OCI-LY1 (cell line): ENCODE data around the gene NABP2.
A peak's percentile ranks its signal among the peaks of the same experiment; 100 is the strongest.

ENCODE experiments used
- H2AFZ ChIP-seq: fragments of 200-600 bp; sonication (generic), shearing (Covaris generic); 2 replicates; pipeline ENCODE4 v1.6.0; 2014; ENCODE audit warnings: antibody characterized with exemption, mild to moderate bottlenecking, low read length
- H3F3A ChIP-seq: fragments of 200-600 bp; sonication (generic), shearing (Covaris generic); 2 replicates; pipeline ENCODE4 v1.6.0; 2014; ENCODE audit warnings: mild to moderate bottlenecking, antibody characterized with exemption, low read length, moderate library complexity; ENCODE audit not compliant: insufficient read depth
- H3K27ac ChIP-seq: fragments of 200-600 bp; sonication (generic); 2 replicates; pipeline ENCODE4 v1.5.1; 2014; ENCODE audit warnings: low read length, mixed run types, mild to moderate bottlenecking, low read depth; ENCODE audit not compliant: poor library complexity, severe bottlenecking
- H3K27me3 ChIP-seq: fragments of 200-600 bp; sonication (generic); 2 replicates; pipeline ENCODE4 v1.6.0; 2014; ENCODE audit warnings: antibody characterized with exemption, mild to moderate bottlenecking, low read length, moderate library complexity; ENCODE audit not compliant: insufficient read depth
- H3K36me3 ChIP-seq: fragments of 200-600 bp; sonication (generic); 2 replicates; pipeline ENCODE4 v1.6.1; 2014; ENCODE audit warnings: mild to moderate bottlenecking, antibody characterized with exemption, low read length, moderate library complexity, mixed read lengths; ENCODE audit not compliant: insufficient read depth
- H3K4me1 ChIP-seq: fragments of 200-600 bp; sonication (generic); 2 replicates; pipeline ENCODE4 v1.5.1; 2014; ENCODE audit warnings: mild to moderate bottlenecking, low read length, moderate library complexity; ENCODE audit not compliant: insufficient read depth, severe bottlenecking
- H3K4me2 ChIP-seq: fragments of 200-600 bp; sonication (generic), shearing (Covaris generic); 2 replicates; pipeline ENCODE4 v1.6.1; 2014; ENCODE audit warnings: low read length
- H3K4me3 ChIP-seq: fragments of 200-600 bp; sonication (generic); 2 replicates; pipeline ENCODE4 v1.5.1; 2014; ENCODE audit warnings: low read length, low read depth, mild to moderate bottlenecking, mixed read lengths; ENCODE audit not compliant: poor library complexity, severe bottlenecking
- H3K79me2 ChIP-seq: fragments of 200-600 bp; shearing (Covaris generic); 2 replicates; pipeline ENCODE4 v1.6.1; 2016; ENCODE audit warnings: mixed run types, low read length, mixed read lengths; ENCODE audit not compliant: insufficient read depth
- H3K9ac ChIP-seq: fragments of 200-600 bp; sonication (generic), shearing (Covaris generic); 2 replicates; pipeline ENCODE4 v1.6.1; 2014; ENCODE audit warnings: mild to moderate bottlenecking, low read length, mixed read lengths
- H3K9me2 ChIP-seq: fragments of 200-600 bp; sonication (generic), shearing (Covaris generic); 2 replicates; pipeline ENCODE4 v1.6.1; 2014; ENCODE audit warnings: low read depth, mild to moderate bottlenecking, low read length, mixed read lengths
- H3K9me3 ChIP-seq: fragments of 200-600 bp; shearing (Covaris generic); 2 replicates; pipeline ENCODE4 v1.6.1; 2014; ENCODE audit warnings: low read length, mixed read lengths
- H4K20me1 ChIP-seq: fragments of 200-600 bp; sonication (generic), shearing (Covaris generic); 2 replicates; pipeline ENCODE4 v1.6.0; 2016; ENCODE audit warnings: mild to moderate bottlenecking, low read length; ENCODE audit not compliant: insufficient read depth
- EZH2 ChIP-seq: fragments of 200-600 bp; sonication (generic), shearing (Covaris generic); IDR thresholded peaks from 2 replicates; pipeline ENCODE4 v1.8.0; 2017; ENCODE audit warnings: borderline replicate concordance, mixed run types, mild to moderate bottlenecking, antibody characterized with exemption, low read length, moderate library complexity, mixed read lengths
- TF ChIP-seq, protein P1 (sequence below): fragments of 200-600 bp; sonication (generic), shearing (Covaris generic); IDR thresholded peaks from 2 replicates; pipeline ENCODE4 v1.5.1; 2017; ENCODE audit warnings: mild to moderate bottlenecking, antibody characterized with exemption, low read length, moderate library complexity, mixed read lengths

Gene NABP2

DNA sequence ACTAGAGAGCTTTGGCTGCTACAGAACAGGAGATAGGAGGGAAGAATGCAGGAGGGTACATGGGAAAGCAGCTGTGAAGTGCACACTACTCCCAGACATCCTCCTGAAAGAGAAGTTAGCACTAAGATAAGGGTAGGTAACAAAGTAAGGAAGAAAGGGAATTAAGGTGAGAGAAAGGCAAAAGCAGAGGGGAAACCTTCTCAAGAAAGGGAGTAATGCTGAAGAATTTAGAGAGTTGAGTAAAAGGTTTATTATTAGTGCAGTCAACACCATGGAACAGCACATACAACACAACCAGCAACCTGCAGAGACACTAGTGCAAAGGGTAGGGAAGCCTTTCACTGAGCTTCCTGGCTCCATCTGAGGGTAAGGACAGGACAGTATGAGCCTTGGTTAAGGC lies 19.9 kb upstream of the NABP2 start:
- peaks cover 37% of the 10 kb centered on the region for H3K36me3 ChIP-seq
- H3K9ac ChIP-seq = no peak overlapping the region
- no peaks in the 10 kb centered on the region for H3K9me2 ChIP-seq
- no peaks in the 10 kb centered on the region for H3K79me2 ChIP-seq
- no peaks in the 10 kb centered on the region for H3K9me3 ChIP-seq
- TF ChIP-seq, protein P1, sequence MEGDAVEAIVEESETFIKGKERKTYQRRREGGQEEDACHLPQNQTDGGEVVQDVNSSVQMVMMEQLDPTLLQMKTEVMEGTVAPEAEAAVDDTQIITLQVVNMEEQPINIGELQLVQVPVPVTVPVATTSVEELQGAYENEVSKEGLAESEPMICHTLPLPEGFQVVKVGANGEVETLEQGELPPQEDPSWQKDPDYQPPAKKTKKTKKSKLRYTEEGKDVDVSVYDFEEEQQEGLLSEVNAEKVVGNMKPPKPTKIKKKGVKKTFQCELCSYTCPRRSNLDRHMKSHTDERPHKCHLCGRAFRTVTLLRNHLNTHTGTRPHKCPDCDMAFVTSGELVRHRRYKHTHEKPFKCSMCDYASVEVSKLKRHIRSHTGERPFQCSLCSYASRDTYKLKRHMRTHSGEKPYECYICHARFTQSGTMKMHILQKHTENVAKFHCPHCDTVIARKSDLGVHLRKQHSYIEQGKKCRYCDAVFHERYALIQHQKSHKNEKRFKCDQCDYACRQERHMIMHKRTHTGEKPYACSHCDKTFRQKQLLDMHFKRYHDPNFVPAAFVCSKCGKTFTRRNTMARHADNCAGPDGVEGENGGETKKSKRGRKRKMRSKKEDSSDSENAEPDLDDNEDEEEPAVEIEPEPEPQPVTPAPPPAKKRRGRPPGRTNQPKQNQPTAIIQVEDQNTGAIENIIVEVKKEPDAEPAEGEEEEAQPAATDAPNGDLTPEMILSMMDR = no peak
- TF ChIP-seq EZH2 = no peak
- H3K4me3 ChIP-seq = no peak overlapping the region
- no peaks in the 10 kb centered on the region for H3K27me3 ChIP-seq
- no peaks in the 10 kb centered on the region for H3F3A ChIP-seq
- H2AFZ ChIP-seq = no peak overlapping the region
- no peaks in the 10 kb centered on the region for H4K20me1 ChIP-seq
- H3K4me1 ChIP-seq = peaks cover 41% of the 10 kb centered on the region
- no peak overlapping the region for H3K4me2 ChIP-seq
- peak overlapping the region; percentile 54 for H3K27ac ChIP-seq

- Histone ChIP-seq H3K9me3 (no peaks in the 10 kb centered on the region), H3K36me3 (peaks cover 47% of the 10 kb centered on the region), H3K79me2 (no peaks in the 10 kb centered on the region), H3K4me3 (no peak overlapping the region), H3K9ac (no peak overlapping the region; the same call in 1 of the 2 replicates), H2AFZ (no peak overlapping the region), H4K20me1 (no peaks in the 10 kb centered on the region), H3K9me2 (no peaks in the 10 kb centered on the region), H3K4me1 (peaks cover 51% of the 10 kb centered on the region), H3F3A (no peaks in the 10 kb centered on the region), H3K27ac (peak overlapping the region; percentile 99), H3K27me3 (no peaks in the 10 kb centered on the region), H3K4me2 (no peak overlapping the region; the same call in 1 of the 2 replicates)
- TF ChIP-seq EZH2 = no peak
- TF ChIP-seq, protein P1 = peak; percentile 20; the same call in 1 of the 2 replicates
These were observed 18.7 kb upstream of the NABP2 start for GRCh38 chr12:56205445-56205844.

DNA sequence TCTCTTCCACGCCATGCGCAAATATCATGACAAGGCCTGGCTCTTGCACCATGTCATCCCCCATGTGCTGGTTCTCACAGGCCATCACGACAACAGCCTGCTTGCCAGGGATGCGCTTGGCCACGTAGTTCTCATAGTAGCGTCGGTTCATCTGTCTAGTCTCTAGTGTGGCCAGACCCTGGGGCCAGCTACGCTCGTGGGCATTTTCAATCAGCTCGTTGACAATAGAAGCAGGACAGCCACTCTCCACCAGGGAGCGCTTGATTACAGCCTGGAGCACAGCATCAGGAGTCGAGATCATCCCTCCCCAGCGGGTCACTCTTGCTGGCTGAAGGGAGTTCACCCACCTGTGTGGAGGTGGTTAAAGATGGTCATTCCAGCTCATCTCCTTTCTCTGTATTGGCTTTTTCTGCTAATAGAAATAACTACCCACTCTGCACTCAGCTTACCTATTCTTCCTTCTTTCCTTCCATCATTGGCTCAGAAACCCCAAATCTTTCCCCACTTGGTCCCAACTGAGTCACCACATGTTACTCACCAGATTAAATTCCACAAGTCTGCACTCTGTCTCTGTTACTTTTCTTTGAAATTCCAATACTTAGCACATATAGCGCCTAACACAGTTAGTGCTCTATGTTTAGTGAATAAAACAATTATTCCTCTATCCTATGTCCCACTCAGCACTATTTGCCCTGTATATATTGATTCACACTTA lies 17.5 kb upstream of the NABP2 start:
- Histone ChIP-seq H3K27ac (peak overlapping the region; percentile 99), H3K4me2 (peak overlapping the region; percentile 69; the same call in 1 of the 2 replicates), H3K9me3 (no peaks in the 10 kb centered on the region), H3K4me3 (peak overlapping the region; percentile 45), H2AFZ (no peak overlapping the region), H3F3A (no peaks in the 10 kb centered on the region), H3K9ac (peak overlapping the region; percentile 66; the same call in 1 of the 2 replicates), H3K9me2 (no peaks in the 10 kb centered on the region), H3K79me2 (no peaks in the 10 kb centered on the region), H3K27me3 (no peaks in the 10 kb centered on the region), H3K36me3 (peaks cover 53% of the 10 kb centered on the region), H4K20me1 (no peaks in the 10 kb centered on the region), H3K4me1 (peaks cover 58% of the 10 kb centered on the region)
- no peak for TF ChIP-seq EZH2
- TF ChIP-seq, protein P1 = peak; percentile 86
